Neural progenitor cell (in vitro differentiated cells): ENCODE results near the gene LGALS4. TPM values are rescaled to one million over a fixed set of nuclear protein-coding genes. Genes with fewer than 3 reads are reported as not detected.

Experiments
- DNase-seq: peaks from one replicate; pipeline ENCODE4 v3.0.0-alpha.2; 2016; ENCODE audit warnings: low spot score
- H2AFZ ChIP-seq: fragments of 200-600 bp; sonication (generic); replicated peaks from 2 replicates; pipeline ENCODE4 v1.6.1; 2016; ENCODE audit warnings: antibody characterized with exemption
- H3F3A ChIP-seq: fragments of 200-600 bp; sonication (generic); 2 replicates; pipeline ENCODE4 v1.6.1; 2016; ENCODE audit warnings: antibody characterized with exemption, low read depth
- H3K27ac ChIP-seq: fragments of 200-600 bp; sonication (generic); 2 replicates; pipeline ENCODE4 v1.5.1; 2016; ENCODE audit warnings: mild to moderate bottlenecking
- H3K27me3 ChIP-seq: fragments of 200-600 bp; sonication (generic); 2 replicates; pipeline ENCODE4 v1.6.1; 2016; ENCODE audit warnings: mild to moderate bottlenecking, moderate library complexity
- H3K36me3 ChIP-seq: fragments of 200-600 bp; sonication (generic); 2 replicates; pipeline ENCODE4 v1.5.1; 2016
- H3K4me1 ChIP-seq: fragments of 200-600 bp; sonication (generic); 2 replicates; pipeline ENCODE4 v1.6.1; 2016; ENCODE audit warnings: mixed run types
- H3K4me2 ChIP-seq: fragments of 200-600 bp; sonication (generic); 2 replicates; pipeline ENCODE4 v1.6.1; 2016
- H3K4me3 ChIP-seq: fragments of 200-600 bp; sonication (generic); 2 replicates; pipeline ENCODE4 v1.5.1; 2016
- H3K79me2 ChIP-seq: fragments of 200-600 bp; sonication (generic); 2 replicates; pipeline ENCODE4 v1.6.1; 2016; ENCODE audit warnings: low read depth
- H3K9ac ChIP-seq: fragments of 200-600 bp; sonication (generic); 2 replicates; pipeline ENCODE4 v1.6.1; 2016
- H3K9me3 ChIP-seq: fragments of 200-600 bp; sonication (generic); 2 replicates; pipeline ENCODE4 v1.5.1; 2016; ENCODE audit warnings: low read depth
- H4K20me1 ChIP-seq: fragments of 200-600 bp; sonication (generic); 2 replicates; pipeline ENCODE4 v1.6.1; 2016; ENCODE audit warnings: low read depth
- H3K27ac Mint-ChIP-seq: 3 replicates; pipeline ENCODE4 v1.8.0; 2021; ENCODE audit warnings: mixed read lengths
- H3K27me3 Mint-ChIP-seq: 2 replicates; pipeline ENCODE4 v1.8.0; 2022; ENCODE audit warnings: low read depth, mild to moderate bottlenecking, inconsistent platforms, moderate library complexity, mixed read lengths; ENCODE audit not compliant: insufficient read depth
- H3K36me3 Mint-ChIP-seq: 3 replicates; pipeline ENCODE4 v1.8.0; 2021; ENCODE audit warnings: mixed read lengths
- H3K4me1 Mint-ChIP-seq: 3 replicates; pipeline ENCODE4 v1.8.0; 2021; ENCODE audit warnings: mixed read lengths
- H3K4me3 Mint-ChIP-seq: 3 replicates; pipeline ENCODE4 v1.8.0; 2021; ENCODE audit warnings: mild to moderate bottlenecking, moderate library complexity, mixed read lengths
- H3K9me3 Mint-ChIP-seq: 3 replicates; pipeline ENCODE4 v1.8.0; 2020; ENCODE audit warnings: mixed read lengths
- CTCF ChIP-seq: fragments of 200-600 bp; sonication (generic); IDR thresholded peaks from 2 replicates; pipeline ENCODE4 v1.5.1; 2017; ENCODE audit warnings: antibody characterized with exemption, mild to moderate bottlenecking
- EZH2 ChIP-seq: fragments of 200-600 bp; sonication (generic); IDR thresholded peaks from 2 replicates; pipeline ENCODE4 v1.6.1; 2017; ENCODE audit warnings: antibody characterized with exemption, mild to moderate bottlenecking, moderate library complexity
- EZH2phosphoT487 ChIP-seq: fragments of 200-600 bp; sonication (generic); IDR thresholded peaks from 2 replicates; pipeline ENCODE4 v1.6.1; 2017; ENCODE audit warnings: antibody characterized with exemption
- total RNA-seq: library from RNA; depleted of rRNA; stranded (reverse); fragments of >200 nt; gene quantifications from 2 replicates; pipeline ENCODE4 v1.2.3, GENCODE V29; 2015; ENCODE audit warnings: low replicate concordance

Gene LGALS4
- total RNA-seq, 1 donor from 2014 or later = not detected

- Mint-ChIP-seq H3K9me3 (peaks cover 3% of the 10 kb centered on the region), H3K27me3 (peaks cover 16% of the 10 kb centered on the region), H3K27ac (no peak overlapping the region), H3K4me1 (peaks cover 11% of the 10 kb centered on the region), H3K4me3 (no peak overlapping the region), H3K36me3 (no peaks in the 10 kb centered on the region)
- H3K9ac ChIP-seq = no peak overlapping the region
- no peak for DNase-seq
- no peak overlapping the region for H3K27ac ChIP-seq
- no peak overlapping the region for H3K4me3 ChIP-seq
- no peak overlapping the region for H3K4me2 ChIP-seq
- peaks cover 4% of the 10 kb centered on the region for H3F3A ChIP-seq
- H3K79me2 ChIP-seq = no peaks in the 10 kb centered on the region
- H3K36me3 ChIP-seq = no peaks in the 10 kb centered on the region
- H4K20me1 ChIP-seq = no peaks in the 10 kb centered on the region
- peaks cover 3% of the 10 kb centered on the region for H3K4me1 ChIP-seq
- no peaks in the 10 kb centered on the region for H3K27me3 ChIP-seq
- no peak for TF ChIP-seq CTCF
- no peak for TF ChIP-seq EZH2phosphoT487
- no peak for TF ChIP-seq EZH2
- H2AFZ ChIP-seq = no peak overlapping the region
- H3K9me3 ChIP-seq = no peaks in the 10 kb centered on the region
These were observed 9.2 kb downstream of the LGALS4 start for GRCh38 chr19:38803543-38803942.

DNA sequence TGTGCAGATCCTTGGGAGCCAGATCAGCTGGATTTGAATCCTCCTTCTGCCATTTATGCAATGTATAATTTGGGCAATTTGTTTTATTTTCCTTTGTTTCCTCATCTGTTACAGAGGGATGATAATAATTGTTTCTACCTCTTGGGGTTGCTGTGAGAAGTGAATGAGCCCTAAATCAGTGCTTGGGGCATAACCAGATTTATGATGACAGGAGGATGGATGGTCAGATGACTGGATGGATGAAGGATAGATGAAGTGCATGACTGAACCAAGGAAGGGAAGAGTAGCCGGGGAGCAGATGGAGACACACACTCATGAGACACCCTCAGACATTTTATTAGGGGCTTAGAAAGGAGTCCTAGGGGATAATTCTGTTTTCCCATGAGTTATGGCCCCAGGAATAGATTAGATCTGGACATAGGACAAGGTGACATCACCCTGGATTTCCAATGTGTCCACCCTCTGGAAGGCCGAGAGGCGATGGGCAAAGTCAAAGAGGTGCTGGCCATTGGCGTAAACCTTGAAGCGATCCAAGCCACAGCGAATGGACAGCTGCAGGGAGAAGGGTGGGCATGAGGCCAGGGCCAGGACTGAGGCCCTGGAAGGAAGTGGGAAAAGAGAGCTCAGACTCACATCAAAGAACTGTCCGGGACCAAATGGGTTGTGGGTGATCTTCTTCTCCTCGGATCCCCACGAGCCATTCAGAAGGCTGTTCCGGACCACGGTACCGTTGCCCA is 11.2 kb downstream of the LGALS4 start:
- Histone ChIP-seq H3K9me3 (no peaks in the 10 kb centered on the region), H3K9ac (no peak overlapping the region), H3K36me3 (no peaks in the 10 kb centered on the region), H3K27me3 (no peaks in the 10 kb centered on the region), H3K4me1 (no peaks in the 10 kb centered on the region), H3K27ac (no peak overlapping the region), H3K4me2 (no peak overlapping the region), H4K20me1 (no peaks in the 10 kb centered on the region), H3K4me3 (no peak overlapping the region), H3F3A (no peaks in the 10 kb centered on the region), H3K79me2 (no peaks in the 10 kb centered on the region), H2AFZ (no peak overlapping the region)
- Mint-ChIP-seq H3K9me3 (peaks cover 4% of the 10 kb centered on the region), H3K4me3 (no peak overlapping the region), H3K27ac (no peak overlapping the region), H3K27me3 (peaks cover 16% of the 10 kb centered on the region), H3K4me1 (peaks cover 2% of the 10 kb centered on the region), H3K36me3 (no peaks in the 10 kb centered on the region)
- TF ChIP-seq EZH2 (no peak), EZH2phosphoT487 (no peak), CTCF (no peak)
- DNase-seq = no peak

- no peak overlapping the region for H3K4me3 ChIP-seq
- H3K27me3 Mint-ChIP-seq = peaks cover 9% of the 10 kb centered on the region
- H3F3A ChIP-seq = no peaks in the 10 kb centered on the region
These were observed 12.0 kb downstream of the LGALS4 start for GRCh38 chr19:38800577-38801347.

More at GRCh38 chr19:38800577-38801347, 12.0 kb downstream of the LGALS4 start:
- DNase-seq = no peak
- Histone ChIP-seq H3K4me2 (no peak overlapping the region), H3K9ac (no peak overlapping the region), H3K79me2 (no peaks in the 10 kb centered on the region), H2AFZ (no peak overlapping the region), H3K4me1 (no peaks in the 10 kb centered on the region), H3K27ac (no peak overlapping the region), H4K20me1 (no peaks in the 10 kb centered on the region), H3K27me3 (no peaks in the 10 kb centered on the region), H3K36me3 (no peaks in the 10 kb centered on the region), H3K9me3 (no peaks in the 10 kb centered on the region)
- TF ChIP-seq CTCF (no peak), EZH2phosphoT487 (no peak), EZH2 (no peak)
- Mint-ChIP-seq H3K27ac (no peak overlapping the region), H3K9me3 (peaks cover 7% of the 10 kb centered on the region), H3K36me3 (no peaks in the 10 kb centered on the region), H3K4me1 (peaks cover 2% of the 10 kb centered on the region), H3K4me3 (no peak overlapping the region)
